HS-5 (cell line): ENCODE data around the gene ROR2.
A peak's percentile ranks its signal among the peaks of the same experiment; 100 is the strongest.
"Not testable (repeated sequence)": the region's sequence is repeated elsewhere in the genome, so short reads cannot be mapped to it uniquely, and the experiment has no call there.

ENCODE experiments used
- DNase-seq: peaks from one replicate; pipeline ENCODE4 v3.0.0-alpha.2; 2012; ENCODE audit warnings: low read depth

ROR2 gene

GRCh38 chr9:91625331-91625730 is 324.7 kb downstream of the ROR2 start:
- no peak for DNase-seq

DNA sequence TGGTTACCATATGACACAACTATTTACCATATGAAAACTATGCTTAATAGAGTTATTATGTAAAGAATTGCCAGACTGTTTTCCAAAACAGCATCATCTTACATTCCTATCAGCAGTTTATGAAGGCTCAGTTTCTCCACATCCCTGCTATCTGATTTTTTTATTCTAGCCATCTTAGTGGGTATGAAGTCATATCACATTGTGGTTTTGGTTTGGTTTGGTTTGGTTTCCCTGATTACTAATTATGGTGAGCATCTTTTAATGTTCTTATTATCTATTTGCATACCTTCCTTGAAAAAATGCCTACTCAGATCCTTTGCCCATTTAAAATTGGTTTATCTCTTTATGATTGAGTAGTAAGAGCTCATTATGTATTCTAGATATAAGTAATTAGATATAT is 327.0 kb downstream of the ROR2 start:
- peak; percentile 2 for DNase-seq

GRCh38 chr9:91622121-91622520 is 327.9 kb downstream of the ROR2 start:
- not testable (repeated sequence) for DNase-seq

DNA sequence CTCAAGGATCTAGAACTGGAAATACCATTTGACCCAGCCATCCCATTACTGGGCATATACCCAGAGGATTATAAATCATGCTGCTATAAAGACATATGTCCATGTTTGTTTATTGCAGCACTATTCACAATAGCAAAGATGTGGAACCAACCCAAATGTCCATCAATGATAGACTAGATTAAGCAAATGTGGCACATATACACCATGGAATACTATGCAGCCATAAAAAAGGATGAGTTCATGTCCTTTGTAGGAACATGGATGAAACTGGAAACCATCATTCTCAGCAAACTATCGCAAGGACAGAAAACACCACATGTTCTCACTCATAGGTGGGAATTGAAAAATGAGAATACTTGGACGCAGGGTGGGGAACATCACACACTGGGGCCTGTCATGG is 336.0 kb downstream of the ROR2 start:
- not testable (repeated sequence) for DNase-seq

DNA sequence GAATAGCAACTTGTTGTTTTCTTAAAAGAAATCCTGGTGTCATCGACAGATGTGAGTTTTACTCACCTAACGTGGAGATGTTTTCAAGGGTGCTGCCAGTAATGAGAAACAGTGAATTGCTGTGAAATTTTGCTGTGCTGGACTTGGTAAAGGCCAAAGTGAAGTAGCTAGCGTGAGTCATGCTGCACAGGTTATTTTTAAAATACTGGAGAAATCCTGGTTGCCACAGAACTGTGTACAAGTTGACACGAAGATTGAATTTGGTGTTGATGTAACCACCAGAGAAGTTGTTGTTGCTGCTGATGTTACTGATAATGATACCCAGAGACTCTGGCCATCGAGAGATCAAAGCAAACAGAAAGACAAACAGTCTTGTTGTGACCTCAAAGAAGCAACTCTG is 338.4 kb downstream of the ROR2 start:
- no peak for DNase-seq

GRCh38 chr9:91606255-91606995 is 343.6 kb downstream of the ROR2 start:
- no peak for DNase-seq

GRCh38 chr9:91604451-91605179 is 345.4 kb downstream of the ROR2 start:
- DNase-seq = no peak

GRCh38 chr9:91603932-91604331 is 346.1 kb downstream of the ROR2 start:
- no peak for DNase-seq

- DNase-seq = no peak
These were observed 350.5 kb downstream of the ROR2 start for GRCh38 chr9:91599564-91599963.

DNA sequence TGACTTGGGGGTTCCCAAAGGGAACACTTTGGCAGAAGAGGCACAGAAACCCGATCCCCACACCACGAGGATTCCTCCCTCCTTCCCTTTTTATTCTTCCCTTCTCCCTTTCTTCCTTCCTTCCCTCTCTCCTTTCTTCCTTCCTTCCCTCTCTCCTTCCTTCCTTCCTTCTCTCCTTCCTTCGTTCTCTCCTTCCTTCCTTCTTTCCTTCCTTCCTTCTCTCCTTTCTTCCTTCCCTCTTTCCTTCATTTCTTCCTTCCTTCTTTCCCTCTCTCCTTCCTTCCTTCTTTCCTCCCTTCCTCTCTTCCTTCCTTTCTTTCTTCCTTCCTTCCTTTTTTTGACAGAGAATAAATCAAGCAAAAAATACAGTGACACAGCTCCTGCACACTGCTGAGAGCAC is 358.4 kb downstream of the ROR2 start:
- DNase-seq = no peak

GRCh38 chr9:91589101-91589553 is 360.9 kb downstream of the ROR2 start:
- no peak for DNase-seq

GRCh38 chr9:91586282-91586681 is 363.7 kb downstream of the ROR2 start:
- DNase-seq = no peak

- no peak for DNase-seq
These were observed 366.1 kb downstream of the ROR2 start for GRCh38 chr9:91583966-91584365.

DNA sequence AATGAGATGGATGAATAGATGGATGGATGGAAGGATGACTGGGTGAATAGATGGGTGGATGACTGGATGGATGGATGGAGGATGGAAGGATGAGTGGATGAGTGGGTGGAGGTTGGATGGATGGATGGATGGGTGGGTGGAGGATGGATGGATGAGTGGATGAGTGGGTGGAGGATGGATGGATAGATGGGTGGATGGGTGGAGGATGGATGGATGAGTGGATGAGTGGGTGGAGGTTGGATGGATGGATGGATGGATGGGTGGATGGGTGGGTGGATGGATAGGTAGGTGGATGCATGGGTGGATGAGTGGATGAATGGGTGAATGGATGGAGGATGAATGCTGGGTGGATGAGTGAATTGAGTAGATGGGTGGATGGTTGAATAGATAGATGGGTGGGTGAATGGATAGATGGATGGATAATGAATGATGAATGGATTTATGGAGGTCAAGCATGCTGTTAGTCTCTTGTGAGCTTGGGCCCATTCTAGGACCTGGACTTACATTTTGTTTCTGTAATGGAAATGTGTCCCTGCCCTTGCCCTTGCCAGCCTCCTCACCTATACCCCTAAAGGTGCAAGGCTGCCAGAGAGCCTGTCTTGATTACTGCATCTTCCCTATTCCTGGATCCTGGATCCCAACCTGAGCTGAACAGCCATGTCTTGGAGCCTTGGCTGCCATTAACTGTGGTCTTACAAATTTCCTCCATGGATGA is 366.7 kb downstream of the ROR2 start:
- DNase-seq = no peak

GRCh38 chr9:91582181-91582580 is 367.8 kb downstream of the ROR2 start:
- DNase-seq = no peak

- DNase-seq = no peak
These were observed 369.9 kb downstream of the ROR2 start for GRCh38 chr9:91580136-91580535.

GRCh38 chr9:91578911-91579310 is 371.1 kb downstream of the ROR2 start:
- no peak for DNase-seq

DNA sequence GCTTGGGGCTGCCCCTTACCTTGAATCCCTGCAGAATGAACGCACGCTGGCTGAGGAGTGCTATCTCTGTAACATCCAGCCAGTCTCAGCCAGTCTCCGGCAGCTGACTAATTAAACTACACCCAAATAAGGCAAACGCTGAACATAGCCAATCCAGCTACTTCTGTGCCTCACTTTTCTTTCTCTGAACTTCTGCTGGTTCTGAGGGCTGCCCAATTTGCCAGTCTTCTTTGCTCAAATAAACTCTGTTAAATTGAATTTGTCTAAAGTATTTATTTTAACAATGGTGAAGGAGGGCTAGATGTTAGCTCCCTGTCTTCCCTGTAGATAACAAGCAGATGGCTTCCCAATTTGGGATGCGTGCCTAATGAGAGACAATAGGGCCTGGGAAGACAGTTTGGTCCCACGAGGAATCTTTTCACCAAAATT is 372.4 kb downstream of the ROR2 start:
- no peak for DNase-seq

GRCh38 chr9:91572811-91573210 is 377.2 kb downstream of the ROR2 start:
- no peak for DNase-seq

DNA sequence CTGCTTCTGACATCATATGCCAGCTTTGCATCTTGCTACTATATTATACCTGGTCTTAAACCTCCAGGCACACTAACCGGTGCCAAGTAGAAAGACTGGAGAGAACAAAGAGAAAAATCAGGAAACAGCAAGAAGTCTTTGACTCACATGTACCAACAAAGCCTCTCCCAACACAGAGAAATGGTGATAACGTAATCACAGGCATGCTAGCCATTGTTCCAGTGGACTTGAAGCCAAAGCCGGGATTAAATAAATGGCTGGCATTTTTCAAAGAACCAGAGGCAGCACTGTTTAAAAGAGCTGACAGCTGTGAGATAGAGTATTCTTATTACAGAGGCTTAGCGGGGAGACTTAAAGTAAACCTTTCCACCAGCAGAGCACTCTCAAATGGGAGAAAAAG is 378.0 kb downstream of the ROR2 start:
- DNase-seq = no peak

DNA sequence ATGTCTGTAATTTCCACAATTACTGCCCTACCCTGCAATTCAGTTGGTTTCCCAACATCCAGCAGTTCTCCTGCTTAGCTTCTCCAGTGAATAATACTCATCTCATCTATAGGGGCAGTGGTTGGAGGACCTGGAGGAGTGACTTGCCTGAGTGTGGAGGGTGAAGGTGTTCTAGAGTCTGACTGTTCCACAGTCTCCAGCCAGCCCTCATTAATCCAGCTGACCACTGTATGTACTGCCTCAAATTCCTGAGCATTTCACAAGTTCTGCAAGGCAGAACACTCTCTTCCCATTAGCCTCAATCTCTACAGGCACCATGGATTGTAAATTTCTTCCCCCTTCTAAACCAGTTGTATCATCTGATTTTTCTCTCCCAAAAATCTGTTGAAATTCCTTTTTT is 379.0 kb downstream of the ROR2 start:
- no peak for DNase-seq

DNA sequence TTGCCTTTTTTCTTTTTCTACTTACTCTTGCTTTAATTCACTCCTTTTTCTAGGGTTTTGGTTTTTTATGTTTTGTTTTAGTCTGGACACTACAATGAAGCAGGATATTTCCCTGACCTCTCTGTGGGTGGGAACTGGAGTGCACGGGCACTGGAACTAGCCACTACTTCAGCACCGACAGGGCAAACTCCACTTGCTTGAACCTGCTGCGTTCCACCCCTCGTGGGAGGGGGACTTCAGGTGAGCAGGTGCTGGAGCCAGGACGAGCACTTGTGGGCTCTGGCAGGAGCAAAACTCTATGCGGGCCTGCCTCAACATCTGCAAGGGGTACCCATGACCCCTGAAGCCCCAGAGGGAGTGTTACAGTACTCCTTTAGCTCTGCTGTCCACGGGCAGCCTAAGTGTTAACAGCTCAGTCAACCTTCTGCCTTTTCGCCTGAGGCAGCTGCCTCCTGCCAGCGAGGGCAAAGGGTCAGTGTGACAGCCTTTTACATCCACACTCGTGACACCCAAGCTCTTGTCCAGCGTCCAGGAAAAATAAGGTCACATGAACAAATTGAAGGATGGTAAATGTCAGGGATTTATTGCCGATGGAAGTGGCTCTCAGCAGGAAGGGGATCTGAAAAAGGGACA is 382.3 kb downstream of the ROR2 start:
- no peak for DNase-seq
